Mucosa of descending colon (tissue), 3 donors: Measurements from ENCODE around the gene INO80D. TPM values are rescaled to one million over a fixed set of nuclear protein-coding genes. Genes with fewer than 3 reads are reported as not detected.
"Not testable (repeated sequence)": the region's sequence is repeated elsewhere in the genome, so short reads cannot be mapped to it uniquely, and the experiment has no call there.

Experiments
- ATAC-seq: fragments of 200-7000 bp; cut with Tn5 transposase; one replicate; pipeline ENCODE4 v1.9.1; 2020; ENCODE audit warnings: mild to moderate bottlenecking, moderate library complexity
- DNase-seq, 3 donors: peaks; one replicate each; pipeline ENCODE4 v3.0.0-alpha.2; 2020
- H3K36me3 ChIP-seq: fragments of 200-600 bp; one replicate; pipeline ENCODE4 v1.8.0; 2021; ENCODE audit warnings: low read depth, mild to moderate bottlenecking
- H3K4me1 ChIP-seq: fragments of 200-600 bp; one replicate; pipeline ENCODE4 v1.8.0; 2021; ENCODE audit warnings: low read depth, mild to moderate bottlenecking
- H3K4me3 ChIP-seq: fragments of 200-600 bp; one replicate; pipeline ENCODE4 v1.8.0; 2021; ENCODE audit warnings: mild to moderate bottlenecking
- H3K9me3 ChIP-seq: fragments of 200-600 bp; one replicate; pipeline ENCODE4 v1.8.0; 2021; ENCODE audit warnings: mild to moderate bottlenecking
- intact Hi-C, 2 donors: fragments of 100-400 bp; cut with DNase I in 1 of 2; cut with micrococcal nuclease in 1 of 2; formaldehyde crosslinking; loops; one replicate each; pipeline versions ENCODE4 v1.11.0 to v1.11.1; 2022; cut with DNase I, micrococcal nuclease
- total RNA-seq, 3 donors: library from RNA; stranded (reverse); fragmentation: NEBNext Ultra II Directional in 2 of 3; extraction: Animal tissue kit (Norgen Biotek cat#: 25700) in 2 of 3; gene quantifications; one replicate each; pipeline versions ENCODE4 v1.2.1 to v1.2.4, GENCODE V29; 2021 to 2023
- TF ChIP-seq, protein P1 (sequence below): fragments of 200-600 bp; IDR thresholded peaks from one replicate; pipeline ENCODE4 v1.8.0; 2022; ENCODE audit warnings: antibody characterized with exemption, mild to moderate bottlenecking
- donor health status: DM: no; HTN: no; CAD: no; lungs with moderate emphysema.
- donor health status: DM: no; HTN: no; CAD: no.
- donor health status: DM: no; HTN: yes; CAD: no.

The INO80D gene
- total RNA-seq, 3 donors from 2014 or later: 27.3 to 36.2 (median 30.8) TPM

DNA sequence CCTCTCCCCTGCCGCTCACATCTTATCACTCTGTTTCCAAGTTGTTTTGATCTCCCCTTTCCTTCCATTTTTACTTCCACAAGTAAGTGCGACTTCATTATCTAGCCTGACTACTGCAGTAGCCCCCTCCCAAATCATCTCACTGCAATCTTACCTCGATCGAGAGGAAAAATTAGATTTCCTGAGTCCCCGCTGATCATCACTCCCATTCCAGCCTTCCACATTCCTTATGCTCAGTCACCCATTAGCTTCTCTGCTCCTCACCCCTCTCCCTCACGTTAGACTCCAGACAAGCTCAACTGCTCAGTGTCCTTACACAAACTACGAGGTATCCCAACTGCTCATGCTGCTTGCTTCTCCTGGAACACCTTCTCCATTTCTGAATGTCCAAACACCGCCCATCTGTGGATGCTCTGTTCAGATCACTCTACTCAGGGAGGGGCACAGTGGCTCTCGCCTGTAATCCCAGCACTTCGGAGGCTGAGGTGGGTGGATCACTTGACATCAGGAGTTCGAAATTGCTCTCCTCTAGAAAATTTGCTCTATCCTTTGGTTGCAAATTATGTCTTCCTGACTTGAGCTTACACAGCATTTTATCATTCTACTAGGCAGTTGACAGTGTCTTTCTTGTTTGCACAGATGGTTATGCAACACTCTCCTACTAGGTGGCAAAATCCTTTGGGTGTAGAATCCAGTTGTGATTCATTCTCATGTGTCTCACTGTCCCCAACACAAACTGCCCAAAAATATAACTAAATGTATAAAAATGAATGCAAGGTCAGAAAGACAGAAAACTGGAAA lies 96.5 kb downstream of the INO80D start:
- intact Hi-C loops: no loop called here
- Histone ChIP-seq H3K4me1 (no peaks in the 10 kb centered on the region), H3K9me3 (no peaks in the 10 kb centered on the region), H3K36me3 (no peaks in the 10 kb centered on the region), H3K4me3 (no peak overlapping the region)
- ATAC-seq (no peak), DNase-seq (no peak)
- TF ChIP-seq, protein P1, sequence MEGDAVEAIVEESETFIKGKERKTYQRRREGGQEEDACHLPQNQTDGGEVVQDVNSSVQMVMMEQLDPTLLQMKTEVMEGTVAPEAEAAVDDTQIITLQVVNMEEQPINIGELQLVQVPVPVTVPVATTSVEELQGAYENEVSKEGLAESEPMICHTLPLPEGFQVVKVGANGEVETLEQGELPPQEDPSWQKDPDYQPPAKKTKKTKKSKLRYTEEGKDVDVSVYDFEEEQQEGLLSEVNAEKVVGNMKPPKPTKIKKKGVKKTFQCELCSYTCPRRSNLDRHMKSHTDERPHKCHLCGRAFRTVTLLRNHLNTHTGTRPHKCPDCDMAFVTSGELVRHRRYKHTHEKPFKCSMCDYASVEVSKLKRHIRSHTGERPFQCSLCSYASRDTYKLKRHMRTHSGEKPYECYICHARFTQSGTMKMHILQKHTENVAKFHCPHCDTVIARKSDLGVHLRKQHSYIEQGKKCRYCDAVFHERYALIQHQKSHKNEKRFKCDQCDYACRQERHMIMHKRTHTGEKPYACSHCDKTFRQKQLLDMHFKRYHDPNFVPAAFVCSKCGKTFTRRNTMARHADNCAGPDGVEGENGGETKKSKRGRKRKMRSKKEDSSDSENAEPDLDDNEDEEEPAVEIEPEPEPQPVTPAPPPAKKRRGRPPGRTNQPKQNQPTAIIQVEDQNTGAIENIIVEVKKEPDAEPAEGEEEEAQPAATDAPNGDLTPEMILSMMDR: no peak

DNA sequence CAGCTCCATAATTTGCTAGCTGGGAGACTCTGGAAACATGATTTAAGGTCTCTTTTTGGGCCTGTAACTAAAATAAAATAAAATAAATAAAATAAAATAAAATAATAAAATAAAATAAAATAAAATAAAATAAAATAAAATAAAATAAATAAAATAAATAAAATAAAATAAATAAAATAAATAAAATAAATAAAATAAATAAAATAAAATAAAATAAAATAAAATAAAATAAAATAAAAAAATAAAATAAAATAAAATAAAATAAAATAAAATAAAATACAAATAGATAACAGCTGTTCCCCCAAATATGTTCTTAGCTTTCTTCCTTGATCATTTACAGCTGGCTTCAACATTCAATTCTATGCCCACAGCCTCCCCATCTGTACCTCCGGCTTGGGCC lies 97.3 kb downstream of the INO80D start:
- DNase-seq, H3K4me3 ChIP-seq, H3K9me3 ChIP-seq, H3K4me1 ChIP-seq, intact Hi-C loops, ATAC-seq, H3K36me3 ChIP-seq: not testable (repeated sequence)

DNA sequence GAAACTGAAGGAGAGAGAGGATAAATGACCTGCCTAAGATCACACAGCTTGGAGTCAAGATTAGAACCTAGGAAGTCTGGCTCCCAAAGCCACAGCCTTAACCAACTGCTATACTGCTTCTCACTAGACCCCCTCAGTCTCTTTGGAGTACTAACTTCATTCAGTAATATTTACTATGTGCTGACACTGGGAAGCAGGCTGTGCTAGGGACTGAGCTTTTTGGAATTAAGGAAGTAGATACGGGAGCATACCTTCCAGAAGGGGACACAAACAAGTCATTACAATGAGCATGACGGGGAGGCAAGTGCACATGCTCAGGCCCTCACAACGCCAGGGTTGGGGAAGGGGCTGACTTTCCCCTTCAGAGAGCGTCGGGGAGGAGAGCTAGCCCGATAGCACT lies 97.7 kb downstream of the INO80D start:
- Histone ChIP-seq H3K9me3 (no peaks in the 10 kb centered on the region), H3K36me3 (no peaks in the 10 kb centered on the region), H3K4me3 (no peak overlapping the region), H3K4me1 (no peaks in the 10 kb centered on the region)
- TF ChIP-seq, protein P1: no peak
- intact Hi-C loops: no loop called here
- ATAC-seq (no peak), DNase-seq (no peak)

DNA sequence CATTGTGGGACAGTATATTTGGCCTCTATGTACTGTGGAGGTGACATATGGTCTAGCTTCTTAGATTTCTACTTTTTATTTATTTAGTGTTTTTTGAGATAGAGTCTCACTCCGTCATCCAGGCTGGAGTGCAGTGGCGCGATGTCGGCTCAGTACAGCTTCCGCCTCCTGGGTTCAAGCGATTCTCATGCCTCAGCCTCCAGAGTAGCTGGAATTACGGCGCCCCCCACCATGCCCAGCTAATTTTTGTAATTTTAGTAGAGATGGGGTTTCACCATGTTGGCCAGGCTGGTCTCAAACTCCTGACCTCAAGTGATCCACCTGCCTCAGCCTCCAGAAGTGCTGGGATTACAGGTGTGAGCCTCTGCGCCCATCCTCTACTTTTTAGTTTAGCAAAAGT lies 99.6 kb downstream of the INO80D start:
- ATAC-seq, intact Hi-C loops, H3K36me3 ChIP-seq, DNase-seq, H3K4me1 ChIP-seq, H3K9me3 ChIP-seq, H3K4me3 ChIP-seq: not testable (repeated sequence)

DNA sequence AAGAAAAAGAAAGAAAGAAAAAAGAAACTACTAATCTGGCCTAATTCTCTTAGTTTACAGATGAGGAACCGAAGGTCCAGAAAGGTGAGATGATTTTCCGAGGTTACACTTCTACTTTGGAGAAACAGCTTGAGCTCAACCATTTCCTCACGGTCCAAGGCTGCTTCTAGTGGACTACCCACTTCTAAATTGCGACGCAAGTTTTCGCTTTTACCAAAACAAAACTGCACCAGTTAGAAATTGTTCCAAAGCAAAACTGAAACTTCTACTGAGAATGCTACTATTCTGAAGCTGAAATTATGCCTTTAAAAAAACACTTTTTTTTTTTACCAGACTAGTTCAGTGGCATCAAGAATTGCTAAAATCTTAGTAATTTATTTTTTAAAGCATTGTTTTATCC lies 101.6 kb downstream of the INO80D start:
- no peak for DNase-seq
- intact Hi-C loops: no loop called here
- TF ChIP-seq, protein P1: no peak
- H3K9me3 ChIP-seq: no peaks in the 10 kb centered on the region
- H3K4me1 ChIP-seq: no peaks in the 10 kb centered on the region
- ATAC-seq: no peak
- H3K4me3 ChIP-seq: no peak overlapping the region
- no peaks in the 10 kb centered on the region for H3K36me3 ChIP-seq

DNA sequence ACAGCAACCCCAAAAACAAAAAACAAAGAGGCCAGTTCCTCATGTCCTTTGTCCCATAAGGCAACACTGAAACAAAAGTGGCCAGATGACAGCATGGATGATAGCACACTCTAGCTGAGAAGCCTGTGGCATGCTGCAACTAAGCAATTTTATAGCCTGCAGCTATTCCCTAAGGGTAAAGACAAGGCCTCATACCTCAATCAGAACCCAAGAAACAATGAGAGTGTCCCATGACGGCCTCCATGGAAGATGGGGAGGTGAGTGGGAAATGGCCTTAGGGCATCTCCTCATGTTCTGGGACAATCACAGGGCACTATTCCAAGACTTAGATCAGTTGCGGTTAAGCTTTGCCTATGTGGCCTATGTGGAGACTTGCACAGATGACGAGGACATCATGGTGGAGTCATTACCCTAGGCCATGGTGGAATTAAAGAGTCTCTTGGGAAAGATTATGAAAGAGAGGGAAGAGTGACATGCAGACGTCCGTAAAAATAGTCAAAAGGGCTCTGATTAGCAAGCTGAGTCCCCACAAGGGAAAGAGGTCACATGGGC lies 103.1 kb downstream of the INO80D start:
- no peak for DNase-seq
- H3K4me3 ChIP-seq: no peak overlapping the region
- H3K36me3 ChIP-seq: no peaks in the 10 kb centered on the region
- no peaks in the 10 kb centered on the region for H3K4me1 ChIP-seq
- intact Hi-C loops: no loop called here
- TF ChIP-seq, protein P1: no peak
- no peaks in the 10 kb centered on the region for H3K9me3 ChIP-seq
- no peak for ATAC-seq

DNA sequence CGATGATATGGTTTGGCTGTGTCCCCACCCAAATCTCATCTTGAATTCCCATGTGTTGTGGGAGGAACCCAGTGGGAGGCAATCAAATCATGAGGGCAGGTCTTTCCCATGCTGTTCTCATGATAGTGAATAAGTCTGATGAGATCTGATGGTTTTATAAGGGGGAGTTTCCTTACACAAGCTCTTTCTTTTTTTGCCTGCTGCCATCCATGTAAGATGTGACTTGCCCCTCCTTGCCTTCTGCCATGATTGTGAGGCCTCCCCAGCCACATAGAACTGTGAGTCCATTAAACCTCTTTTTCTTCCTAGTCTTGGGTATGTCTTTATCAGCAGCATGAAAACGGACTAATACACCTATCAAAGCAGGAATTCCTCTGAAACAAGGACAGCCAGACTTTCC lies 107.2 kb downstream of the INO80D start:
- intact Hi-C loops, H3K4me3 ChIP-seq, H3K4me1 ChIP-seq, H3K9me3 ChIP-seq, DNase-seq, ATAC-seq, H3K36me3 ChIP-seq: not testable (repeated sequence)

DNA sequence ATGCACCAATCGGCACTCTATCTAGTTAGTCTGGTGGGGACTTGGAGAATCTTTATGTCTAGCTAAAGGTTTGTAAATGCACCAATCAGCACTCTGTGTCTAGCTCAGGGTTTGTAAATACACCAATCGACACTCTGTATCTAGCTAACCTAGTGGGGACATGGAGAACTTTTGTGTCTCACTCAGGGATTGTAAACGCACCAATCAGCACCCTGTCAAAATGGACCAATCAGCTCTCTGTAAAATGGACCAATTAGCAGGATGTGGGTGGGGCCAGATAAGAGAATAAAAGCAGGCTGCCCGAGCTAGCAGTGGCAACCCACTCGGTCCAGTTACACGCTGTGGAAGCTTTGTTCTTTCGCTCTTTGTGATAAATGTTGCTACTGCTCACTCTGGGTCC lies 108.3 kb downstream of the INO80D start:
- intact Hi-C loops, H3K4me3 ChIP-seq, ATAC-seq, H3K9me3 ChIP-seq, H3K36me3 ChIP-seq, DNase-seq: not testable (repeated sequence)
- H3K4me1 ChIP-seq: peaks cover 17% of the 10 kb centered on the region

DNA sequence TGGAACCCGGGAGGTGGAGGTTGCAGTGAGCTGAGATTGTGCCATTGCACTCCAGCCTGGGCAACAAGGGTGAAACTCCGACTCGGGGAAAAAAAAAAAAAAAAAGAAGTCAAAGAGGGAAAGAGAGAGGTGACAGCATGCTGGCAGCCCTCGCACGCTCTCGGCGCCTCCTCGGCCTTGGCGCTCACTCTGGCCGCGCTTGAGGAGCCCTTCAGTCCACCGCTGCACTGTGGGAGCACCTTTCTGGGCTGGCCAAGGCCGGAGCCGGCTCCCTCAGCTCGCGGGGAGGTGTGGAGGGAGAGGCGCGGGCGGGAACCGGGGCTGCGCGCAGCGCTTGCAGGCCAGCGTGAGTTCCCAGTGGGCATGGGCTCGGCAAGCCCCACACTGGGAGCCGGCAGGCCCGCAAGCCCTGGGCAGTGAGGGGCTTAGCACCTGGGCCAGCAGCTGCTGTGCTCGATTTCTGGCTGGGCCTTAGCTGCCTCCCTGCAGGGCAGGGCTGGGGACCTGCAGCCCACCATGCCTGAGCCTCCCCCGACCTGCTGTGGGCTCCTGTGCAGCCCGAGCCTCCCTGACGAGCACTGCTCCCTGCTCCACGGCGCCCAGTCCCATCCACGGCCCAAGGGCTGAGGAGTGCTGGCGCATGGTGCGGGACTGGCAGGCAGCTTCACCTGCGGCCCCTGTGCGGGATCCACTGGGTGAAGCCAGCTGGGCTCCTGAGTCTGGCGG lies 108.9 kb downstream of the INO80D start:
- H3K9me3 ChIP-seq, intact Hi-C loops, H3K36me3 ChIP-seq, ATAC-seq, H3K4me3 ChIP-seq, DNase-seq: not testable (repeated sequence)
- peaks cover 23% of the 10 kb centered on the region for H3K4me1 ChIP-seq
